Measurements from ENCODE around the gene BCL2A1. TPM values are rescaled to one million over a fixed set of nuclear protein-coding genes. Genes with fewer than 3 reads are reported as not detected.
A peak's percentile ranks its signal among the peaks of the same experiment; 100 is the strongest.

The BCL2A1 gene
- total and polyA plus RNA-seq, 10 donors: 34.4 to 180 (median 54.2) TPM

GRCh38 chr15:79973456-79974195 is 2.6 kb upstream of the BCL2A1 start:
- H3K36me3 ChIP-seq: no peaks in the 10 kb centered on the region
- H3K4me1 ChIP-seq: peaks cover 6 to 85% (median 67%) of the 10 kb centered on the region in 6 donors
- intact Hi-C loops (cut with DNase I; ENCODE audit: low total_unique reads): no loop called here
- 53 to 77% (median 67%) methylated on average over 8 of the region's 8 CpGs for WGBS, 5 donors
- DNase-seq: peak; percentile 55
- H3K27ac ChIP-seq: peak overlapping the region in 7 of 8 donors; percentile 45 to 93 (median 58)
- H3K27me3 ChIP-seq (replicated peaks in 1 of 7): no peaks in the 10 kb centered on the region
- TF ChIP-seq POLR2AphosphoS5 (IDR thresholded peaks at IDR 0.05) (no peak), POLR2A (IDR thresholded peaks at IDR 0.05) (no peak), CTCF (IDR thresholded peaks at IDR 0.05 in 8 of 11, conservative IDR thresholded peaks at IDR 0.05 in 3 of 11) (no peak)
- peak overlapping the region in 1 of 8 donors; percentile 19 for H3K4me3 ChIP-seq
- H3K9me3 ChIP-seq: no peaks in the 10 kb centered on the region

- WGBS, 5 donors: 59 to 83% (median 79%) methylated on average over 3 of the region's 3 CpGs
- no peaks in the 10 kb centered on the region for H3K36me3 ChIP-seq
- peak overlapping the region in 1 of 8 donors; percentile 19 for H3K4me3 ChIP-seq
- intact Hi-C loops (cut with DNase I; ENCODE audit: low total_unique reads): no loop called here
- peaks cover 2 to 85% (median 66%) of the 10 kb centered on the region in 6 donors for H3K4me1 ChIP-seq
- no peaks in the 10 kb centered on the region for H3K9me3 ChIP-seq
- H3K27ac ChIP-seq: peak overlapping the region in 6 of 8 donors; percentile 45 to 93 (median 65)
- no peaks in the 10 kb centered on the region for H3K27me3 ChIP-seq (replicated peaks in 1 of 7)
- TF ChIP-seq CTCF (IDR thresholded peaks at IDR 0.05 in 8 of 11, conservative IDR thresholded peaks at IDR 0.05 in 3 of 11) (no peak), POLR2A (IDR thresholded peaks at IDR 0.05) (no peak), POLR2AphosphoS5 (IDR thresholded peaks at IDR 0.05) (no peak)
- no peak for DNase-seq
Observed at GRCh38 chr15:79972863-79973262, 1.9 kb upstream of the BCL2A1 start.

GRCh38 chr15:79970181-79970580 is 815 bp downstream of the BCL2A1 start:
- intact Hi-C loops (cut with DNase I; ENCODE audit: low total_unique reads): no loop called here
- Histone ChIP-seq H3K4me1 (peaks cover 0 to 89% (median 65%) of the 10 kb centered on the region in 6 donors), H3K36me3 (no peaks in the 10 kb centered on the region), H3K27me3 (replicated peaks in 1 of 7) (no peaks in the 10 kb centered on the region), H3K27ac (peak overlapping the region; percentile 39 to 93 (median 91)), H3K9me3 (no peaks in the 10 kb centered on the region), H3K4me3 (peak overlapping the region in 7 of 8 donors; percentile 28 to 67 (median 39))
- TF ChIP-seq POLR2A (IDR thresholded peaks at IDR 0.05) (no peak), POLR2AphosphoS5 (IDR thresholded peaks at IDR 0.05) (no peak), CTCF (IDR thresholded peaks at IDR 0.05 in 8 of 11, conservative IDR thresholded peaks at IDR 0.05 in 3 of 11) (no peak)
- no peak for DNase-seq
- WGBS, 5 donors: 68 to 80% (median 77%) methylated on average over 1 of the region's 1 CpG

- intact Hi-C loops (cut with DNase I; ENCODE audit: low total_unique reads): no loop called here
- Histone ChIP-seq H3K4me3 (peak overlapping the region in 7 of 8 donors; percentile 4 to 67 (median 39)), H3K27me3 (replicated peaks in 1 of 7) (no peaks in the 10 kb centered on the region), H3K4me1 (peaks cover 0 to 99% (median 65%) of the 10 kb centered on the region in 6 donors), H3K27ac (peak overlapping the region in 7 of 8 donors; percentile 84 to 93 (median 91)), H3K9me3 (no peaks in the 10 kb centered on the region), H3K36me3 (no peaks in the 10 kb centered on the region)
- 58 to 77% (median 67%) methylated on average over 5 of the region's 5 CpGs for WGBS, 5 donors
- no peak for TF ChIP-seq POLR2A (IDR thresholded peaks at IDR 0.05)
- TF ChIP-seq CTCF (IDR thresholded peaks at IDR 0.05 in 8 of 11, conservative IDR thresholded peaks at IDR 0.05 in 3 of 11): no peak
- no peak for DNase-seq
Observed at GRCh38 chr15:79969146-79969545, 1.9 kb downstream of the BCL2A1 start.
